Skeletal muscle tissue (tissue), 4 donors: ENCODE results near the gene PDE6B. TPM values are rescaled to one million over a fixed set of nuclear protein-coding genes. Genes with fewer than 3 reads are reported as not detected.
"Not testable (repeated sequence)": the region's sequence is repeated elsewhere in the genome, so short reads cannot be mapped to it uniquely, and the experiment has no call there.

Source experiments
- H3K27ac ChIP-seq: one replicate; pipeline ENCODE4 v1.7.0; 2013; ENCODE audit warnings: mild to moderate bottlenecking, low read depth, low read length, inconsistent platforms
- H3K27me3 ChIP-seq, 3 donors: one replicate each; pipeline ENCODE4 v1.7.0; 2013; ENCODE audit warnings: low read length in 3 of 3; ENCODE audit not compliant: control insufficient read depth in 3 of 3, insufficient read depth in 3 of 3
- H3K36me3 ChIP-seq, 3 donors: one replicate each; pipeline ENCODE4 v1.7.0; 2013; ENCODE audit warnings: low read length in 3 of 3; ENCODE audit not compliant: control insufficient read depth in 3 of 3, insufficient read depth in 3 of 3
- H3K4me1 ChIP-seq, 3 donors: one replicate each; pipeline ENCODE4 v1.7.0; 2013; ENCODE audit warnings: low read length in 3 of 3, mild to moderate bottlenecking in 3 of 3; ENCODE audit not compliant: control insufficient read depth in 3 of 3, insufficient read depth in 3 of 3
- H3K4me3 ChIP-seq, 3 donors: one replicate each; pipeline ENCODE4 v1.7.0; 2013; ENCODE audit warnings: low read length in 3 of 3
- H3K9ac ChIP-seq, 3 donors: one replicate each; pipeline ENCODE4 v1.7.0; 2013; ENCODE audit warnings: low read length in 3 of 3, mild to moderate bottlenecking in 3 of 3, moderate library complexity in 2 of 3, low read depth in 1 of 3
- H3K9me3 ChIP-seq, 3 donors: one replicate each; pipeline ENCODE4 v1.7.0; 2013; ENCODE audit warnings: low read length in 3 of 3; ENCODE audit not compliant: control insufficient read depth in 3 of 3
- total RNA-seq: library from RNA; depleted of rRNA; stranded (reverse); fragments of >200 nt; gene quantifications from one replicate; pipeline ENCODE4 v1.2.3, GENCODE V29; 2014
- donor health status: Osteomylitis.

Gene PDE6B
- total RNA-seq, 1 donor from 2014 or later: 8.9 TPM

- Histone ChIP-seq H3K27me3 (peaks cover 14 to 25% (median 24%) of the 10 kb centered on the region in 3 donors), H3K9me3 (peaks cover 2 to 11% (median 4%) of the 10 kb centered on the region in 3 donors), H3K4me3 (no peak overlapping the region), H3K27ac (no peak overlapping the region), H3K4me1 (no peaks in the 10 kb centered on the region), H3K9ac (no peak overlapping the region), H3K36me3 (no peaks in the 10 kb centered on the region)
Measured at GRCh38 chr4:635851-636627, 10.7 kb downstream of the PDE6B start.

- Histone ChIP-seq H3K4me1 (no peaks in the 10 kb centered on the region), H3K9me3 (peaks cover 0 to 6% (median 4%) of the 10 kb centered on the region in 3 donors), H3K27ac (no peak overlapping the region), H3K27me3 (peaks cover 14 to 25% (median 21%) of the 10 kb centered on the region in 3 donors), H3K9ac (no peak overlapping the region), H3K4me3 (no peak overlapping the region), H3K36me3 (no peaks in the 10 kb centered on the region)
Measured at GRCh38 chr4:636628-637159, 11.3 kb downstream of the PDE6B start.

- Histone ChIP-seq H3K36me3 (no peaks in the 10 kb centered on the region), H3K9me3 (peaks cover 0 to 2% (median 0%) of the 10 kb centered on the region in 3 donors), H3K27ac (no peak overlapping the region), H3K27me3 (peaks cover 14 to 25% (median 20%) of the 10 kb centered on the region in 3 donors), H3K4me3 (no peak overlapping the region), H3K9ac (no peak overlapping the region), H3K4me1 (no peaks in the 10 kb centered on the region)
Measured at GRCh38 chr4:637536-638280, 12.3 kb downstream of the PDE6B start.

GRCh38 chr4:642366-642765, 17.0 kb downstream of the PDE6B start:
- peaks cover 10 to 18% (median 13%) of the 10 kb centered on the region in 3 donors for H3K27me3 ChIP-seq
- not testable (repeated sequence) for H3K9me3 ChIP-seq, H3K4me1 ChIP-seq, H3K36me3 ChIP-seq, H3K4me3 ChIP-seq, H3K27ac ChIP-seq, H3K9ac ChIP-seq

GRCh38 chr4:646460-646859, 21.1 kb downstream of the PDE6B start:
- Histone ChIP-seq H3K36me3 (no peaks in the 10 kb centered on the region), H3K4me3 (no peak overlapping the region), H3K9me3 (peaks cover 0 to 2% (median 2%) of the 10 kb centered on the region in 3 donors), H3K4me1 (peaks cover 0 to 5% (median 2%) of the 10 kb centered on the region in 3 donors), H3K27me3 (peaks cover 7 to 25% (median 22%) of the 10 kb centered on the region in 3 donors), H3K27ac (no peak overlapping the region), H3K9ac (no peak overlapping the region)

- no peak overlapping the region for H3K4me3 ChIP-seq
- H3K27me3 ChIP-seq: peaks cover 7 to 30% (median 22%) of the 10 kb centered on the region in 3 donors
- no peaks in the 10 kb centered on the region for H3K36me3 ChIP-seq
- H3K9ac ChIP-seq: no peak overlapping the region
- H3K4me1 ChIP-seq: peaks cover 0 to 5% (median 2%) of the 10 kb centered on the region in 3 donors
- no peak overlapping the region for H3K27ac ChIP-seq
- peaks cover 0 to 2% (median 0%) of the 10 kb centered on the region in 3 donors for H3K9me3 ChIP-seq
Measured at GRCh38 chr4:647481-647880, 22.1 kb downstream of the PDE6B start.

- peaks cover 0 to 2% (median 0%) of the 10 kb centered on the region in 3 donors for H3K9me3 ChIP-seq
- H3K36me3 ChIP-seq: no peaks in the 10 kb centered on the region
- H3K4me1 ChIP-seq: peaks cover 0 to 5% (median 2%) of the 10 kb centered on the region in 3 donors
- H3K9ac ChIP-seq: peak overlapping the region in 1 of 3 donors; percentile 40
- H3K4me3 ChIP-seq: no peak overlapping the region
- no peak overlapping the region for H3K27ac ChIP-seq
- H3K27me3 ChIP-seq: peaks cover 11 to 30% (median 26%) of the 10 kb centered on the region in 3 donors
Measured at GRCh38 chr4:648579-649292, 23.4 kb downstream of the PDE6B start.

- no peak overlapping the region for H3K4me3 ChIP-seq
- no peak overlapping the region for H3K27ac ChIP-seq
- H3K9ac ChIP-seq: no peak overlapping the region
- peaks cover 14 to 32% (median 30%) of the 10 kb centered on the region in 3 donors for H3K27me3 ChIP-seq
- H3K9me3 ChIP-seq: peaks cover 0 to 2% (median 0%) of the 10 kb centered on the region in 3 donors
- no peaks in the 10 kb centered on the region for H3K36me3 ChIP-seq
- peaks cover 0 to 5% (median 2%) of the 10 kb centered on the region in 3 donors for H3K4me1 ChIP-seq
Measured at GRCh38 chr4:649293-649625, 23.9 kb downstream of the PDE6B start.

GRCh38 chr4:649751-650310, 24.5 kb downstream of the PDE6B start:
- Histone ChIP-seq H3K9me3 (no peaks in the 10 kb centered on the region), H3K4me1 (peaks cover 0 to 5% (median 2%) of the 10 kb centered on the region in 3 donors), H3K27me3 (peaks cover 18 to 38% (median 36%) of the 10 kb centered on the region in 3 donors), H3K27ac (no peak overlapping the region), H3K9ac (no peak overlapping the region), H3K36me3 (no peaks in the 10 kb centered on the region), H3K4me3 (no peak overlapping the region)
